ENCODE data around the gene DNMT3L.
"Not testable (repeated sequence)": the region's sequence is repeated elsewhere in the genome, so short reads cannot be mapped to it uniquely, and the experiment has no call there.

The DNMT3L gene

GRCh38 chr21:44247904-44248303, 13.8 kb downstream of the DNMT3L start:
- DNase-seq (ENCODE audit: low spot score): not testable (repeated sequence)

DNA sequence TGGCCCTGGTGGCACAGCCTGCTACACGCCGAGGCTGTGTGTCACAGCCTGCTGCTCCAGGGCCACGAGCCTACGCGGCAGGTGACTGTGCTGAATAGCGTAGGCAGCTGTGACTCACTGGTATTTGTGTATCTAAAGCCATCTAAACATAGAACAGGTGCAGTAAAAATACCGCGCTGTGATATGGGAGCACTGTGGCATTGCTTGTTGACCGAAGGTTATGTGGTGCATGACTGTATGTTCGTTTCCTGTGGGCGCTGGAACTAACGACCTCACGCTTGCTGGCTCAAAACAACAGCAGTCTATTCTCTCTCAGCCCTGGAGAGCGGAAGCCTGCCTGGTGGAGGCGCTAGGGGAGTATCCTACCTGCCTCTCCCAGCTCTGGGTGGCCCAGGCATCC, 17.7 kb downstream of the DNMT3L start:
- not testable (repeated sequence) for DNase-seq (ENCODE audit: low spot score)

GRCh38 chr21:44241281-44241680, 20.4 kb downstream of the DNMT3L start:
- DNase-seq (ENCODE audit: low spot score): not testable (repeated sequence)

DNA sequence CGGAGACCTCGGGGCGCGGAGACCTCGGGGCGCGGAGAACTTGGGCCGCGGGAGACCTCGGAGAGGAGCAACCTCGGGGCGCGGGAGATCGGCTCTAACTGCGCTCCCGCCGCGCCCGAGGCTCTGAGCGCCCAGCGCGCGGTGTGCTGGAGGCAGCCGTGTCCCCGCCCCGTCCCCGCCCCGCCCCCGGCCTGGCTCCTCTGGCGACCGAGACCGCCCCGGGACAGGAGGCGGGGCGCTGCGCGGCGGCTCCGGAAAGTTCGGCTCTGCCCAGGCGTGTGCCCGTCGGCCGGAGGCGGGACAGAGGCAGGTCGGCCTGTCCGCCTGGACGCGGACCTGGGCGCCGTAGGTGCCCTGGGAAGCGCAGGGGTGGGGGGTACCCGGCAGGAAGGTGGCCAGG, 20.9 kb downstream of the DNMT3L start, which contains the start of gene ICOSLG:
TSS of gene ICOSLG (minus strand) at position 102 of the 400 bp plus-strand sequence. CDS start 126 bp downstream, outside the sequence.
- not testable (repeated sequence) for DNase-seq (ENCODE audit: low spot score)

DNA sequence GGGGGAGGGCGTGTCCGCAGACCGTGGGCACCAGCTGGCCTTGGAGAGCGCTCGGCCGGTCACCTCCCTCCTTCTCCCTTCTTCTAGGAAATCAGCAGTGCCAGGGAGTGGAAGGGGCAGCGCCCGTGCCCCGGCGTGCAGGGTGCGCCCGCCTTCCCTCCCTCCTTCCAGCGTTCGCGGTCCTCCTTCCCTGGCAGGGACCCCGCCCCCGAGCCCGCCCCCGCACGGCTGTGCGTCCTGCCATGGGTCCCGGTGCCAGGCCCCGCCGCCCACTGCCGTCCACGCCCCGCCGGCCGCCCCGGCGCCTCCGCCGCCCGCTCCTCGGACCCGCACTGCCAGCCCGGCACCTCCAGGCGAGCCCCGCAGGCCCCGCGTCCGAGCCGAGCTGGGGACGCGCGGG, 21.3 kb downstream of the DNMT3L start:
- DNase-seq (ENCODE audit: low spot score): not testable (repeated sequence)

DNA sequence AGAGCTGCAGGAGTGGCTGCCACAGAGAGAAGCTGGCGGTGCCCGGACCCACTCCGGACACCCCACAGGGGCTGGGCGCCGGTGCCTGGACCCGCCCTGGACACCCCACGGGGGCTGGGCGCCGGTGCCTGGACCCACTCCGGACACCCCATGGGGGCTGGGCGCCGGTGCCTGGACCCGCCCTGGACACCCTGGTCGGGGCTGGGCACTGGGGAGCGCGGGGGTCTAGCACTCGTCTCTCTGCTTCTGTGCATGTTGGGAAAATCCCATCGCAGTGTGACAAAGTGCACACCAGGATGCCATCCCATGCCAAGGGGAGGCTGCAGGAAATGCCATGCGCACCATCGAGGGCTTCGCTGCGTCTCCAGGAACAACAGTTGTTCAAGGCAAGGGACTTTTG, 32.1 kb downstream of the DNMT3L start:
- DNase-seq (ENCODE audit: low spot score): not testable (repeated sequence)

GRCh38 chr21:44228109-44228508, 33.6 kb downstream of the DNMT3L start:
- not testable (repeated sequence) for DNase-seq (ENCODE audit: low spot score)

DNA sequence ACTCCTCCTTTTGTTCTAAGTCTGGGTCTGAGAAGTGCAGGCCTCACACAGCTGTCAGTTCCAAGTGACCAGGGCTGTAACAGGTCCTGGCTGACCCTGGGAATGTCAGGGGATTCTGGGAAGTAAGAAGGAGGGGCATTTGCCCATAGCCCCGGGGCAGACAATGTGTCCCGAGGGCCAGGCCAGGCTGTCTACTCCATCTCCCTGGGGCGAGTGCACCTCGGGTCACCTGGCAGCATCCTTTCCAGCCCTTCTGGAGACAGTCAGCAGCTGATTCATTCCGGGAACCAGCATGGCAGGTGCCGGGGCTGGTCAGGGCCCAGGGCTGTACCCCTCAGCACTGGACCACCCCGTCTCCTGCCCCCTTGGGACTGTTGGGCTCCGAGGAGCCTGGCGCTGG, 34.1 kb downstream of the DNMT3L start:
- DNase-seq (ENCODE audit: low spot score): not testable (repeated sequence)

DNA sequence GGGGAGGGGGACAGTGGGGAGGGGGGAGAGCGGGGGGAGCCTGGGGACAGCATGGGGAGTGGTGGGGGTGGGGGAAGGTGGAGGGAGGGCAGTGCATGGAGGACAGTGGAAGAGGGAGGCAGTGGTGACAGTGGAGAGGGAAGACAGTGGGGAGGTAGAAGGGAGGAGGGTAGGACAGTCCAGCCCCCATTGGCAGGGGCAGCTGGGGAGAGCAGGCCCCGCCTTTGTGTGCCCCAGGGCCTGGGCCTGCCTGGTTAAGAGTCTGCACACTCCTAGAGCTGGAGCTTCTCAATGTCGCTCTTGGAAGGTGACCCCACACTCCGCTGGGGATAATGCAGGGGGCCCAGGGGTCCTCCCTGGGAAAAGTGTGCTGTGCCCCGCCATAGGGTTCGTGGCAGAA, 36.1 kb downstream of the DNMT3L start:
- not testable (repeated sequence) for DNase-seq (ENCODE audit: low spot score)

GRCh38 chr21:44223334-44223733, 38.4 kb downstream of the DNMT3L start:
- DNase-seq (ENCODE audit: low spot score): not testable (repeated sequence)

- not testable (repeated sequence) for DNase-seq (ENCODE audit: low spot score)
Measured at GRCh38 chr21:44220674-44221073, 41.0 kb downstream of the DNMT3L start.

GRCh38 chr21:44218461-44218860, 43.2 kb downstream of the DNMT3L start:
- not testable (repeated sequence) for DNase-seq (ENCODE audit: low spot score)

GRCh38 chr21:44211978-44212377, 49.7 kb downstream of the DNMT3L start:
- DNase-seq (ENCODE audit: low spot score): not testable (repeated sequence)

DNA sequence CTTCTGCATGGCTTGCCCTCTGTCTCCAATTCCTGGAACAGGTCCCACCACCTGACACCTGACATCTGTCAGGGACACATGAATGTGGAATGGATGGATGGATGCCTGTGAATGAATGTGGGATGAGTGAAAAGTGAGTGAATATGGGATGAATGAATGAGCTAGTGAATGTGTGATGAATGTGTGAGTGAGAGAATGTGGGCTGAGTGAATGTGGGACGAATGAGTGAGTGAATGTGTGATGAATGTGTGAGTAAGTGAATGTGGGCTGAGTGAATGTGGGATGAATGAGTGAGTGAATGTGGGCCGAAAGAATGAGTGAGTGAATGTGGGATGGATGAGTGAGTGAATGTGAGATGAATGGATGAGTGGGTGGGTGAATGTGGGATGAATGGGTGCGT, 50.1 kb downstream of the DNMT3L start:
- DNase-seq (ENCODE audit: low spot score): not testable (repeated sequence)

- DNase-seq (ENCODE audit: low spot score): not testable (repeated sequence)
Measured at GRCh38 chr21:44207860-44208646, 53.6 kb downstream of the DNMT3L start.

- DNase-seq (ENCODE audit: low spot score): not testable (repeated sequence)
Measured at GRCh38 chr21:44206698-44207676, 54.7 kb downstream of the DNMT3L start.

DNA sequence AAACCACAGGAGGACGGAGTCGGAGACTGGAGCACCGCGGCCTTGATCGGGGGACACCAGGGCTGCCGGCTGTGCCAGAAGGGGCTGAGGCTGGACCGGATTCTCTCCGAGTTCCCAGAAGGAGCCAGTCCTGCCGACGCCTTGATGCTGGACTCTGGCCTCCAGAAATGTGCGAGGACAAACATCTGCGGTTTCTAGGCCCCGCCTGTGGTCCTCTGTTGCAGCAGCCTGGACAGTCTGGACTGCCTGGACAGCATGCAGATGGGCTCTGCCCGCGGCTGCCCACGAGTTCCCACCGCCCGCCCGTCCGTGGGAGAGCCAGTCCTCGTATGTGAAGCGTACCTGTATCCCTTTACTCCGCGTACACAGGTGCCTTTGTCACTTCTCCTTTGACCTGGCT, 55.5 kb downstream of the DNMT3L start:
- not testable (repeated sequence) for DNase-seq (ENCODE audit: low spot score)

DNA sequence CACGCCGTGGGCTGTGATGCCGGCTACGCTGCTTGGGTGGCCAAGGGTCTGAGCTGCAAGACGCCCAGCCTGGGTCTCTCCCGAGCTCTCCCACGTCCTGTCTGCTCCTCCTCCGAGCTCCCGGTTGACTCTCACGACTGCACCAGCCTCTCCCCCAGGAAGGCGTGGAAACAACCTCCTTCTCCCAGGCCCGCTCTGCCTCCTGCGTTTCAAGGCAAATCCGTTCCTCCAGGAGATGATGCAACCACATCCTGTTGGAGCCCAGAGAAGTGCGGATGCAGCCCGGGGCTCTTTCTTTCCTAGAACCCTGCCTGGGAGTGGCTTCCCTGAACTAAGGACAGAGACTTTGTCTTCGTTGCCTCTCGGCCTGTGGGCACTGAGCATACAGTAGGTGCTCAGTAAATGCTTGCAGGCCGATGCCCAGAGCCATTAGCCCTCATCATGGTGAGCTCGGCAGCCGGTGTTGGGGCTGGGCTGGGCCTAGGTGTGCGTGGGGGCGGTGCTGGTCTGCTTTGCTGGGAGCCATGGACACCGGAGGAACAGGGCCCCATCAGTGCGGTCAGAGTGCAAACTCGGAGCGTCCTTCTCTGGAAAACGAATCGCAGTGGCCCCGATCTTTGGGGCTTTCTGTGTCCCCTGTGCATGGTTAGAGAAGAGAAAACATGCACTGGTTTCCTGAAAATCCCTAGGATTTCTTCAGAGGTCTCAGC, 59.0 kb downstream of the DNMT3L start:
- not testable (repeated sequence) for DNase-seq (ENCODE audit: low spot score)

DNA sequence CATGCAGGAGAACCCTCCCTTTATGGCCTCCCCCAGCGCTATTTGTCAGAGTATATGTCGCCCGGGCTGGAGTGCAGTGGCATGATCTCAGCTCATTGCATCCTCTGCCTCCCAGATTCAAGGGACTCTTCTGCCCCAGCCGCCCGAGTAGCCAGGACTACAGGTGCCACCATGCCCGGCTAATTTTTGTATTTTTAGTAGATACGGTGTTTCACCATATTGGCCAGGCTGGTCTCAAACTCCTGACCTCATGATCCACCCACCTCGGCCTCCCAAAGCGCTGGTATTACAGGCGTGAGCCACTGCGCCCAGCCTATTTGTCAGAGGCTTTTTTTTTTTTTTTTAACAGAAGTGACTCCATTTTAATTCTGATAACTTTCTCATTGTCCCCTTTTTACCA, 61.7 kb downstream of the DNMT3L start:
- DNase-seq (ENCODE audit: low spot score): not testable (repeated sequence)

DNA sequence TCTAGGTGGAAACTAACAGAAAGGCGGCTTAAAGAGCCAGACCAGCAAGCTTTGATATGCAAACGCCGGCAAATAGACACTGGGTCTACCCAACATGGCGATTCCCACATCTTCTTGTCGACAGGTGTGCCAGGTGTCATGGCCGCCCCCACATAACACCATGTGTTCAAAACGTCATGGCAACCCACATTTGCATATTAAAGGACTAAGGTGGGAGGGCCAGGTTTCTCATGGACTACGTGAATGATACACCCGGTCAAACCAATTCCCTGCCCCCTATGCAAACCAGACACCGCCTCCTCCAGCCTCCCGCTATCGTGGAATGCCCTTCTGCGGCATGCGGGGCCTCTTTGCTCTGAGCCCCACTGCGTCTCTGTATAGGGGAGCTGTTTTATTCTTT, 62.2 kb downstream of the DNMT3L start:
- no peak for DNase-seq (ENCODE audit: low spot score)

DNA sequence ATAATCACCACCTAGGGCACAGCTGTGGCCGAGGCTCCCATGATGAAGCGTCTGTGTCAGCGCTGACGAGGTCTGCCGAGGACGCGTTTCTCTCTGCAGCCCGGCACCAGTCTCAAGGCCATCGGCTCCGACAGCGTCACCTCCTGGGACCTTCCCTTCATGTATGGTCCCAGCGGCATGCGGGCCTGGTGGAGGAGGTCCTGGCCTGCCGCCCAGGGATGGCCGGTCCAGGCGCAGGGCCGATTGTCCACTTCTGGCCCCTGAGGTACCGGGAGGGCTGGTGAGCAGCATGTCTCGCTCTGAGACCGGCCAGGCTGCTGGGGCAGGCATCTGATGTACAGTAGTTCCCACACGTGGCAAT, 64.6 kb downstream of the DNMT3L start:
- not testable (repeated sequence) for DNase-seq (ENCODE audit: low spot score)
